Iris pigment epithelial cell (primary cell): ENCODE results near the gene MAP3K21.

ENCODE experiments used
- DNase-seq: peaks from one replicate; pipeline ENCODE4 v3.0.0-alpha.2; 2011; ENCODE audit warnings: low read depth

MAP3K21 gene

GRCh38 chr1:233326319-233326718 lies 1.2 kb upstream of the MAP3K21 start:
- no peak for DNase-seq

DNA sequence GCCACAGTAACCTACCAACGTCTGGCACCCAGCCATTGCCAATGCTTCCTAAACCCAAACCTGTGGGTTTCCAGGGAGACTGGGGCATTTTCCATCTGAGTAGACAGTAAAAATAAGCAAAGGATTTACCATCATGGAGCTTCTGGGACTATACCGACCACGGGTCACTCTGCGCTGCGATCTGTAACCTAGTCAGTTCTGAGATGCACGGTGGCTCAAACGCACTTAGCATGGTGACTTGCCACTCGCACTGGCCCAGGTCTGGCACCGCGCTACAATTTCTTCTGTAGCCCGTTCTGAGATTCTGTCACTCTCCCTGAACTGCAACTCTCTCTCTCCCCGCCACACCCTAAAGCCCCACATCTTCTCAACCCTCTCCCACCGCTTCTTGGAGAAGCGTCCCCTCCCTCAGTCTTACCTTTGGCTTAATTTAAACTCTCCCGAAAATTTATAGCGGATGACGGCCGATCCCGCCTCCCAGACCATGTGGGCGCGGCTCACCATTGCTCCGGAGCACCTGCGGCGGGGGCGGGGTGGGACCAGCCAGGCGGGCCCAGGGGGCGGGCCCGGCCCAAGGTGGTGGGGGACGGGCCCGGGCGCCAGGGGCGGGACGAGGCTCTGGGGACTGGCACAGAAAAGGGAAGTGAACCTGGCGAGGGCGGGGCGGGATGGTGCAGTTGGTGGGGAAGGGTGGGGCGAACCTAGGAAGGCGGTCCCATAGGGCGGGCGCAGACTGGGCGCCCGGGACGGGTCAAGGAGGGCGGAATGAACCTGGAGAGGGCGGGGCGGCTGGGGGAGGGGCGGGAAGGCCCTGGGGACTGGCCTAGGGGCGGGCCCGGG lies 493 bp upstream of the MAP3K21 start:
- DNase-seq: peak; percentile 3

GRCh38 chr1:233328142-233328921 lies 808 bp downstream of the MAP3K21 start:
- DNase-seq: peak; percentile 15

GRCh38 chr1:233331676-233332519 lies 4.4 kb downstream of the MAP3K21 start:
- no peak for DNase-seq

- DNase-seq: no peak
Measured at GRCh38 chr1:233333086-233333485, 5.6 kb downstream of the MAP3K21 start.

DNA sequence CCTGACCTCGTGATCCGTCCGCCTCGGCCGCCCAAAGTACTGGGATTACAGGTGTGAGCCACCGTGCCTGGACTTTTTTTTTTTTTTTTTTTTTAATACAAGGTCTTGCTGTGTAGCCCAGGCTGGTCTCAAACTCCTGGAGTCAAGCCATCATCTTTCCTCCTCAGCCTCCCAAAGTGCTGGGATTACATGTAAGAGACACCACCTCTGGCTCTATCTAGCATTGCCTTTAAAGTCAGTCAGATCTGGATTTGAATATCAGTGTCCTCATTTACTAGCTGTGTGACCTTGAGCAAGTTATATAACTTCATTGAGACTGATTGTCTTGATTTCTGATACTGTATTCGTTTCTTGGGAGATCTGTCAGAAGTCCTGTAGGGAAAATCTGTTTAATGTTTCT lies 6.6 kb downstream of the MAP3K21 start:
- DNase-seq: no peak

GRCh38 chr1:233336554-233337456 lies 9.3 kb downstream of the MAP3K21 start:
- DNase-seq: no peak

- DNase-seq: no peak
Measured at GRCh38 chr1:233337505-233337904, 10.0 kb downstream of the MAP3K21 start.

DNA sequence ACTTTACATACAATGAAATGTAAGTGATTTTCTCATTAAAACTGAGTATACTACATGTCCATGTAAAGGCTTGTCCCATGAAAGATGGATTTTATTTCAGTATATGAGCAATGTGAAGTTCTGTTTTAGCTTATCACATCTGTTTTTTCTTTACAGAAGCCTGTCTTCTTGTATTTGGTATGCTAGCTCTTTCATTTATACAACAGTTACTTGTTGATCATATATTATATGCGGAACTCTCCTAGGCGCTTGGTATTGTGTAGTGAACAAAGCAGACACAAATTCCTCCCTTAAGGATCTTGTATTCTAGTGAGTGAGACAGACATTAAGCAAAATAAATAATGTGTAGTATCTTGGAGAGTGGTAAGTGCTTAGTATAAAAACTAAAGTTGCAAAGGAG lies 10.6 kb downstream of the MAP3K21 start:
- DNase-seq: no peak

GRCh38 chr1:233340031-233340555 lies 12.6 kb downstream of the MAP3K21 start:
- DNase-seq: no peak

DNA sequence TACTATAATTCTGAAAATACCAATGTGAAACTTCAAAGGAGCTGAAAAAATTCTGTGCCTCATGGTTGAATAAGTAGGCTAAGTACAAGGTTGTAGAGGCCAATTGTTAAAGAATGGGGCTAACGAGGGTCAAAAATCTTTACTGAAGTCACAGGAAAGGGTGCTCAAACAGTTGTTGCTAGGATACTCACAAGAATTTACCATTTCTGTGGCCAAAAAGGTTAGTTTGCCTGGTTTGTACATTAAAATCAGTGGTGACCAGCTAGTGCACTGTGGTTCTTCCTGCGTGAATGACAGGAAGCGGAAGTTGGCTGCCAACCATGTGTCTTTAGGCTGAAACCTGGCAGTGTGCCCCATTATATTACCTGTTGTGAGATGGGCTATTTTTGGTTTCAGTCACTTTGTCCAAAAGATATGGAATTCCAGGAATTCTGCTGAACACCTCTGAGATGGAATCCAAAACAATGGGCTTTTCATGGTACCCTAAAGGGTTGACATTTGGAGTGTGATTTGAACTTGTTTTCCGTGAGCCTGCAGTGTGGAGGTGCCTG lies 13.5 kb downstream of the MAP3K21 start:
- DNase-seq: no peak

GRCh38 chr1:233342086-233342485 lies 14.6 kb downstream of the MAP3K21 start:
- DNase-seq: no peak

DNA sequence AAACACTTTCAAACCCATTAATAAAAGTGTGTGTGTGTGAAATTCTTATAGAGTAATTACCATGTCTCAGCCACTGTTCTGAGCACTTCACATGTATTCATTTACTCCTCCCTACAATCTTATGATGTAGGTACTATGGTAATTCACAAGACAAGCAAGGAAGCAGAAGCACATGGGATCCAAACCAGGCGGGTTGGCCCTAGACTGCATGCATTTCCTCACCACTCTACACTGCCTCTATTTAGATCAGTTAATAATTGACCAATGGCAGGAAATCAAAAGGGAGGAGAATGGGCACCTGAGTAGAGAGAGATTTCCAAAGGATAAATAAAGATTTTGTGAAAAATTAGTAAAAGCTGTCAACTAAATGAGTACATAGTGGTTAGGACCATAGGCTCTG lies 15.7 kb downstream of the MAP3K21 start:
- no peak for DNase-seq

DNA sequence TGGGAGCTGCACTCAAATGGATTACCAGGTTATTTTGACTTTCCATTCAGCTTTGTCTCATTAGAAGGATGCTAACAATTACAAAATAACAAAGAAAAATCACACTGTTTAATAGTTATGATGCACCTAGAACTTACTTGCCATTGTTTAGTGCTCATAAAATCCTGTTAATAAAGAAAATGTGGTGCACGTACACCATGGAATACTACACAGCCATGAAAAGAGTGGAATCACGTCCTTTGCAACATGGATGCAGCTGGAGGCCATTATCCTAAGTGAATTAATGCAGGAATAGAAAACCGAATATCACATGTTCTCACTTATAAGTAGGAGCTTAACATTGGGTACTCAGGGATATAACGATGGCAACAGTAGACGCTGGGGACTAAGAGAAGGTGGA lies 19.8 kb downstream of the MAP3K21 start:
- no peak for DNase-seq

GRCh38 chr1:233349137-233349536 lies 21.6 kb downstream of the MAP3K21 start:
- no peak for DNase-seq

GRCh38 chr1:233354983-233355382 lies 27.5 kb downstream of the MAP3K21 start:
- DNase-seq: no peak

GRCh38 chr1:233355841-233356704 lies 28.5 kb downstream of the MAP3K21 start:
- DNase-seq: no peak

- DNase-seq: no peak
Measured at GRCh38 chr1:233356705-233356987, 29.1 kb downstream of the MAP3K21 start.

GRCh38 chr1:233357595-233358397 lies 30.3 kb downstream of the MAP3K21 start:
- no peak for DNase-seq
